Breast epithelium (tissue), 3 donors: ENCODE data around the gene GDF2.

Experiments
- CTCF ChIP-seq, 3 donors: fragments of 450-650 bp; IDR thresholded peaks; one replicate each; pipeline ENCODE4 v1.5.1; 2016 to 2017; ENCODE audit warnings: antibody characterized with exemption in 3 of 3, mild to moderate bottlenecking in 3 of 3, moderate library complexity in 3 of 3
- POLR2A ChIP-seq: fragments of 450-650 bp; IDR thresholded peaks from one replicate; pipeline ENCODE4 v1.6.1; 2016; ENCODE audit warnings: antibody characterized with exemption, mild to moderate bottlenecking, moderate library complexity

- TF ChIP-seq CTCF (IDR thresholded peaks at IDR 0.05) (no peak), POLR2A (no peak)
Measured at GRCh38 chr10:47300429-47300931, 21.8 kb upstream of the GDF2 start.
